ENCODE data around the gene TMPRSS6.

GRCh38 chr22:37115032-37115431 lies 5.5 kb upstream of the TMPRSS6 start:
- TF ChIP-seq POLR2A (IDR thresholded peaks at IDR 0.05), result no peak
- TF ChIP-seq, protein P1, sequence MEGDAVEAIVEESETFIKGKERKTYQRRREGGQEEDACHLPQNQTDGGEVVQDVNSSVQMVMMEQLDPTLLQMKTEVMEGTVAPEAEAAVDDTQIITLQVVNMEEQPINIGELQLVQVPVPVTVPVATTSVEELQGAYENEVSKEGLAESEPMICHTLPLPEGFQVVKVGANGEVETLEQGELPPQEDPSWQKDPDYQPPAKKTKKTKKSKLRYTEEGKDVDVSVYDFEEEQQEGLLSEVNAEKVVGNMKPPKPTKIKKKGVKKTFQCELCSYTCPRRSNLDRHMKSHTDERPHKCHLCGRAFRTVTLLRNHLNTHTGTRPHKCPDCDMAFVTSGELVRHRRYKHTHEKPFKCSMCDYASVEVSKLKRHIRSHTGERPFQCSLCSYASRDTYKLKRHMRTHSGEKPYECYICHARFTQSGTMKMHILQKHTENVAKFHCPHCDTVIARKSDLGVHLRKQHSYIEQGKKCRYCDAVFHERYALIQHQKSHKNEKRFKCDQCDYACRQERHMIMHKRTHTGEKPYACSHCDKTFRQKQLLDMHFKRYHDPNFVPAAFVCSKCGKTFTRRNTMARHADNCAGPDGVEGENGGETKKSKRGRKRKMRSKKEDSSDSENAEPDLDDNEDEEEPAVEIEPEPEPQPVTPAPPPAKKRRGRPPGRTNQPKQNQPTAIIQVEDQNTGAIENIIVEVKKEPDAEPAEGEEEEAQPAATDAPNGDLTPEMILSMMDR (IDR thresholded peaks at IDR 0.05), result no peak

Measured in transverse colon (tissue), 3 donors.